Head of caudate nucleus (tissue), 42 donors: ENCODE data around the gene ADGRG3.

Experiments
- DNase-seq, 42 donors: peaks; one replicate each; pipeline versions ENCODE4 v3.0.0 to v3.0.0-alpha.2; 2020 to 2021; ENCODE audit warnings: mixed read lengths in 7 of 42
- intact Hi-C: fragments of 100-400 bp; cut with DNase I; formaldehyde crosslinking; loops from one replicate; pipeline ENCODE4 v1.15.0; 2022

Gene ADGRG3

GRCh38 chr16:57657228-57657627, 10.9 kb upstream of the ADGRG3 start:
- no peak for DNase-seq
- intact Hi-C loops, result no loop called here

GRCh38 chr16:57658130-57658877, 9.8 kb upstream of the ADGRG3 start:
- DNase-seq, result no peak
- intact Hi-C loops, result no loop called here

DNA sequence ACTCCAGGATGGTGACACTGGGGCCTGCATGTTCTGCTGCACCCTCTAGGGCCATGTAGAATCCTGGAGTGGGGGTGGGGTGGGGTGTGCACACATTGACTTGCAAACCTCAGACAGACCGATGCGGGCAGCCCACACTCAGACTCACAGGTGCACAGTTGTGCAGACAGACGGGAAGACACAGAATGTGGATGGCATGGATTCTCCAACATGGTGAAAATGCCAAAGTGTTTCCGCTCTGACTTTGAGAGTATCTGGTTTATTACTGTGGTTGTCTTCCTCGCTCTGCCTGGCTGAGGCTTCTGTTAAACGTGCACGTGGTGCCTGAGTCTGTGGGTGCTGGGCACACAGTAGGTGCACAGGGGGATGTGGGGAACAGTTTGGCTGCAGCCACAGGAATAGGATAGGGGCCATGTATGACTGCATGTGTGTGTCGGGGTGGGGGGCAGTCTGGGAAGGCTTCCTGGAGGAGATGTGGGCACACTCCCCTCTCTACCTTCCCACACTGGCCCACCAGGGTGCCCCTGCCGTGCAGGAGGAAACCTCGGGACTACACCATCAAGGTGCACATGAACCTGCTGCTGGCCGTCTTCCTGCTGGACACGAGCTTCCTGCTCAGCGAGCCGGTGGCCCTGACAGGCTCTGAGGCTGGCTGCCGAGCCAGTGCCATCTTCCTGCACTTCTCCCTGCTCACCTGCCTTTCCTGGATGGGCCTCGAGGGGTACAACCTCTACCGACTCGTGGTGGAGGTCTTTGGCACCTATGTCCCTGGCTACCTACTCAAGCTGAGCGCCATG, 9.0 kb upstream of the ADGRG3 start:
- no peak for DNase-seq
- intact Hi-C loops, result no loop called here

DNA sequence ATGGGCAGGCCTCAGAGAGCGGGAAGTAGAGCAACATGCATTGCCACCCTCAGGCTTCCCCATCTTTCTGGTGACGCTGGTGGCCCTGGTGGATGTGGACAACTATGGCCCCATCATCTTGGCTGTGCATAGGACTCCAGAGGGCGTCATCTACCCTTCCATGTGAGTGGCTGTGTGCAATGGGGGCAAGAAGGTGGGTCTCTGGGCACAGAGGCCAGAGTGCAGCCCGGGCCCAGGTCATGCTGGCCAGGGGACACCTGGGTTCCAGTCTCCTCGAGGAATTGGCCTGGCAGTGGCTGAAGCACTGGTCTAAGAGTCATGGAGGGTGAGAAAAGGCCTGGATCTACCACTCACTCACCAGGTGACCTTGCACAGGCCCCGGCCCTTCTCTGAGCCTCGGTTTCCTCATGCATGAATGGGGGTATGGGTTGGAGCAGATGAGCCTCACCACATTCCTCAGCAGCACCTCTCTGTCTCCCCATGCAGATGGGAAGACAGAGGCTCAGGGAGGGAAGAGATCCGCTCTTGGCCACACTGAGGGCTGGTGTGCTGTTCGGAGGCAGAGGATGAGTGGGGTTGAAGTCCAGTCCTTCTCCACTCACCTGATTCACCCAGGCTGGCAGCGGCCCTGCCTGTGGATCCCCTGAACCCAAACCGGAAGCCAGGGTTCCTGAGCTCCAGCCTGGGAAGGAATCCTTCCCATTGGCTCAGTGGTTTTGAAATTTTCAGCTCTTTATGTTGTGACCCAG, 7.2 kb upstream of the ADGRG3 start:
- intact Hi-C loops, result no loop called here
- DNase-seq, result no peak

DNA sequence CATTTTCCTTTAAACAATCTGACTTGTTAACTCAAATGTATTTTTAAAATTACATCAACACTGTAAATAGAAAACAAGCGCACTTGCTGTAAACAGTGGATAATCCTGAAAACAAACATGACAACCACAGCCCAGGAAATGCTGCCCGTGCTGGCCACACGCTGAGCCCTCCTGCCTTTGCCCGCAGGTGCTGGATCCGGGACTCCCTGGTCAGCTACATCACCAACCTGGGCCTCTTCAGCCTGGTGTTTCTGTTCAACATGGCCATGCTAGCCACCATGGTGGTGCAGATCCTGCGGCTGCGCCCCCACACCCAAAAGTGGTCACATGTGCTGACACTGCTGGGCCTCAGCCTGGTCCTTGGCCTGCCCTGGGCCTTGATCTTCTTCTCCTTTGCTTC, 6.6 kb upstream of the ADGRG3 start:
- intact Hi-C loops, result no loop called here
- DNase-seq, result no peak

- DNase-seq, result no peak
- intact Hi-C loops, result no loop called here
Observed at GRCh38 chr16:57661936-57662906, 5.9 kb upstream of the ADGRG3 start.

DNA sequence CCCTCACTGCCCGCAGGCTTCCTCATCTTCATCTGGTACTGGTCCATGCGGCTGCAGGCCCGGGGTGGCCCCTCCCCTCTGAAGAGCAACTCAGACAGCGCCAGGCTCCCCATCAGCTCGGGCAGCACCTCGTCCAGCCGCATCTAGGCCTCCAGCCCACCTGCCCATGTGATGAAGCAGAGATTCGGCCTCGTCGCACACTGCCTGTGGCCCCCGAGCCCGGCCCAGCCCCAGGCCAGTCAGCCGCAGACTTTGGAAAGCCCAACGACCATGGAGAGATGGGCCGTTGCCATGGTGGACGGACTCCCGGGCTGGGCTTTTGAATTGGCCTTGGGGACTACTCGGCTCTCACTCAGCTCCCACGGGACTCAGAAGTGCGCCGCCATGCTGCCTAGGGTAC, 4.7 kb upstream of the ADGRG3 start:
- intact Hi-C loops, result no loop called here
- DNase-seq, result peak in 1 of 42 donors; percentile 31

- DNase-seq, result no peak
- intact Hi-C loops, result no loop called here
Observed at GRCh38 chr16:57663917-57664661, 4.0 kb upstream of the ADGRG3 start.

DNA sequence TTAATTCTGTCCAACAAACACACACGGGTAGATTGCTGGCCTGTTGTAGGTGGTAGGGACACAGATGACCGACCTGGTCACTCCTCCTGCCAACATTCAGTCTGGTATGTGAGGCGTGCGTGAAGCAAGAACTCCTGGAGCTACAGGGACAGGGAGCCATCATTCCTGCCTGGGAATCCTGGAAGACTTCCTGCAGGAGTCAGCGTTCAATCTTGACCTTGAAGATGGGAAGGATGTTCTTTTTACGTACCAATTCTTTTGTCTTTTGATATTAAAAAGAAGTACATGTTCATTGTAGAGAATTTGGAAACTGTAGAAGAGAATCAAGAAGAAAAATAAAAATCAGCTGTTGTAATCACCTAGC, 3.5 kb upstream of the ADGRG3 start:
- intact Hi-C loops, result no loop called here
- DNase-seq, result no peak

- DNase-seq, result no peak
- intact Hi-C loops, result no loop called here
Observed at GRCh38 chr16:57665541-57665940, 2.6 kb upstream of the ADGRG3 start.

GRCh38 chr16:57666353-57667047, 1.6 kb upstream of the ADGRG3 start:
- no peak for DNase-seq
- intact Hi-C loops, result no loop called here

GRCh38 chr16:57667048-57667525, 1.0 kb upstream of the ADGRG3 start:
- intact Hi-C loops, result no loop called here
- no peak for DNase-seq

DNA sequence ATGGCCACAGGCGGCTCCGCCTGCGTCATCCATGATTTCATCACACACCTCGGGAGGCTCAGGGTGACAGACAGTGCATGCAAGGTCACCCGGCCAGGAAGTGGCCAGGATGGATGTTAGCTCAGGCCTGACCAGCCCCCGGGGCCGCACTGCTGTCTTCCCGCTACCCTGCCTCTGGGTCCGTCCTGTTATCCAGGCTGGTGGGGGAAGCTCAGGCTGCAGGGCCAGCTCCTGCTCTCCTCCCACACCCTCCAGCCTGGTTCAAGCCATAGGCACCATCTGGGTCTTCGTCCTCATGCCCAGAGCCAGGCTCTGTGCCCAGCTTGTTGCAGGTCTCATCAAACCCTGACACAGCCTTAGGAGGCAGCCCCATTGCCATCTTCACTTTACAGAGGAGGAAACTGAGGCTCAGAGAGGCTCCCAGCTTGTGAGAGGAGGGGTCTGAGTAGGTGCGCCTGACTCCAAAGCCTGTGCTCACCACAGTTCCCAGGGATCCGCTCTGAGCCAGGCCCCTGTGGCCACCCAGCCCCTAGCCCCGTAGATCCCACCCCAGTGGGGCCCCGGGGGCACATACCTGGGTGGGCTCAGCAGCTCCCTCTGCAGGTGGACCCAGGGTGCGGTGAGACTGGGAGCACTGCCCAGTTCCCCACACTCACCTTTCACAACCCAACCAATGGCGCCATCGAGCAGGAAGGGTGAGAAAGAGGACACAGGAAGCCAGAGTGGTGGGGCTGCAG, 412 bp upstream of the ADGRG3 start:
- intact Hi-C loops, result no loop called here
- peak in 2 of 42 donors; percentile 38 to 77 for DNase-seq

GRCh38 chr16:57668630-57669475, 747 bp downstream of the ADGRG3 start:
- DNase-seq, result no peak
- intact Hi-C loops, result no loop called here

DNA sequence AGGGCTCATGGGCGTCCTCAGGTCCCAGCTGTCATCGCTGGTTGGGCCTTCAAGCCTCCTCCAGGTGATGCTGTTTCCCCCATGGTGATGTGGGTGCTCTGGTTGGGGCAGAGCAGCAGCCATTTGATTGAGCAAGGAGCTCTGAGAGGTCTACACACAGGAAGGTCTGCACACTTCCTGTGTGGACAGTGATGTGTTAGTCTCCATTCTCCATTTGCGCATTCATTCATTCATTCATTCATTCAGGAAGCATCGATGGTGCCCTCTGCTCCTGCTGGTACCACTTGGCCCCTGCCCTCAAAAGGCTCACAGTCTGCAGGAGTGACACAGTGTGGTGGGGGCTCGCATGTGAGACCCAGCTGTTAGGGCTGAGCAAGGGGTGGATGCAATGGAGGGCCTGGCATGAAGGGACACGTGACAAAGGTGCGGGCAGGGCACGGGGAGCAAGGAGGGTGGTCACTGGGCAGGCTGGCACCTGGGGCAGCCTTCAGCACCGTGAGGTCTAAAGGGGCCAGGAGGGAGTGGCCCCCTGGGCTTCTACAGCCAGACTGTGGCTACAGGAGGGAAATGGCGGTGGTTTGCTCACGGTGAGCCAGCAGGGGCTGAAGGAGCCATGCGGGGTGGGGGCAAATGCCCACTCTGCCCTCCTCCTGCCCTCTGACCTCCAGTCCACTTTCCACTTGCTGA, 1.5 kb downstream of the ADGRG3 start:
- intact Hi-C loops, result no loop called here
- DNase-seq, result no peak
